Measurements from ENCODE around the gene TREML4. TPM values are rescaled to one million over a fixed set of nuclear protein-coding genes. Genes with fewer than 3 reads are reported as not detected.

Gene TREML4
- total and polyA plus RNA-seq, 2 donors (not counting 1 experiment from before 2014, with no cell fraction given), result 1.7 TPM; not detected in 1

GRCh38 chr6:41236276-41236675, 8.1 kb downstream of the TREML4 start:
- Mint-ChIP-seq H3K27me3 (peaks cover 28% of the 10 kb centered on the region), H3K27ac (no peak overlapping the region), H3K9me3 (ENCODE audit: insufficient read depth) (no peaks in the 10 kb centered on the region), H3K4me3 (no peak overlapping the region), H3K4me1 (peaks cover 8% of the 10 kb centered on the region)
- Histone ChIP-seq H3K4me1 (ENCODE audit: control insufficient read depth in 2 of 2, insufficient read depth in 2 of 2, low read length in 2 of 2) (peaks cover 0 to 7% of the 10 kb centered on the region in 2 donors), H3K9me3 (ENCODE audit: control extremely low read depth in 1 of 3, control insufficient read depth in 2 of 3, insufficient read depth in 1 of 3, low read length in 2 of 3) (peaks cover 0 to 3% (median 0%) of the 10 kb centered on the region in 3 donors), H3K4me3 (ENCODE audit: control extremely low read depth in 1 of 5, extremely low read depth in 1 of 5, insufficient read depth in 1 of 5, low read depth in 2 of 5, low read length in 4 of 5) (no peak overlapping the region), H4K20me1 (ENCODE audit: control insufficient read depth, insufficient read depth, low read length, poor library complexity, severe bottlenecking) (no peaks in the 10 kb centered on the region), H3K4me2 (replicated peaks; ENCODE audit: low read depth, low read length, poor library complexity, severe bottlenecking) (no peak overlapping the region), H3K9ac (ENCODE audit: low read length) (no peak overlapping the region), H3K27ac (ENCODE audit: low read length in 2 of 2) (no peak overlapping the region), H3K79me2 (ENCODE audit: control insufficient read depth, insufficient read depth, low read length) (no peaks in the 10 kb centered on the region), H3K36me3 (replicated peaks in 1 of 2; ENCODE audit: control extremely low read depth in 1 of 2, control insufficient read depth in 1 of 2, extremely low read depth in 1 of 2, insufficient read depth in 2 of 2, low read length in 1 of 2) (no peaks in the 10 kb centered on the region), H3K27me3 (replicated peaks in 1 of 4; ENCODE audit: control extremely low read depth in 1 of 4, control insufficient read depth in 3 of 4, insufficient read depth in 4 of 4, low read length in 3 of 4) (peaks cover 0 to 7% (median 7%) of the 10 kb centered on the region in 4 experiments), H2AFZ (ENCODE audit: insufficient read depth, low read depth, low read length, poor library complexity, severe bottlenecking) (no peak overlapping the region)
- TF ChIP-seq EZH2 (IDR thresholded peaks at IDR 0.05; ENCODE audit: borderline replicate concordance, insufficient read depth, low read depth, low read length, poor library complexity, severe bottlenecking) (no peak), CTCF (IDR thresholded peaks at IDR 0.05) (no peak)
- POLR2A ChIA-PET, result no interaction called here
- DNase-seq (no peak), ATAC-seq (ENCODE audit: low read depth) (no peak)
- 93% methylated on average over 4 of the region's 4 CpGs for WGBS (ENCODE audit: insufficient coverage)
- intact Hi-C loops (cut with micrococcal nuclease), result no loop called here
- CTCF ChIA-PET, result no interaction called here

- Histone ChIP-seq H3K4me3 (ENCODE audit: control extremely low read depth in 1 of 5, extremely low read depth in 1 of 5, insufficient read depth in 1 of 5, low read depth in 2 of 5, low read length in 4 of 5) (no peak overlapping the region), H3K4me1 (ENCODE audit: control insufficient read depth in 2 of 2, insufficient read depth in 2 of 2, low read length in 2 of 2) (peaks cover 0 to 7% of the 10 kb centered on the region in 2 donors), H2AFZ (ENCODE audit: insufficient read depth, low read depth, low read length, poor library complexity, severe bottlenecking) (no peak overlapping the region), H3K36me3 (replicated peaks in 1 of 2; ENCODE audit: control extremely low read depth in 1 of 2, control insufficient read depth in 1 of 2, extremely low read depth in 1 of 2, insufficient read depth in 2 of 2, low read length in 1 of 2) (no peaks in the 10 kb centered on the region), H3K79me2 (ENCODE audit: control insufficient read depth, insufficient read depth, low read length) (no peaks in the 10 kb centered on the region), H3K27ac (ENCODE audit: low read length in 2 of 2) (no peak overlapping the region), H3K4me2 (replicated peaks; ENCODE audit: low read depth, low read length, poor library complexity, severe bottlenecking) (no peak overlapping the region), H3K27me3 (replicated peaks in 1 of 4; ENCODE audit: control extremely low read depth in 1 of 4, control insufficient read depth in 3 of 4, insufficient read depth in 4 of 4, low read length in 3 of 4) (peaks cover 0 to 7% (median 7%) of the 10 kb centered on the region in 4 experiments), H4K20me1 (ENCODE audit: control insufficient read depth, insufficient read depth, low read length, poor library complexity, severe bottlenecking) (no peaks in the 10 kb centered on the region), H3K9me3 (ENCODE audit: control extremely low read depth in 1 of 3, control insufficient read depth in 2 of 3, insufficient read depth in 1 of 3, low read length in 2 of 3) (peaks cover 0 to 3% (median 0%) of the 10 kb centered on the region in 3 donors), H3K9ac (ENCODE audit: low read length) (no peak overlapping the region)
- Mint-ChIP-seq H3K4me1 (peaks cover 8% of the 10 kb centered on the region), H3K4me3 (no peak overlapping the region), H3K27me3 (peaks cover 33% of the 10 kb centered on the region), H3K9me3 (ENCODE audit: insufficient read depth) (no peaks in the 10 kb centered on the region), H3K27ac (no peak overlapping the region)
- POLR2A ChIA-PET, result no interaction called here
- WGBS (ENCODE audit: insufficient coverage), result 92% methylated on average over 5 of the region's 5 CpGs
- intact Hi-C loops (cut with micrococcal nuclease), result no loop called here
- TF ChIP-seq CTCF (IDR thresholded peaks at IDR 0.05) (no peak), EZH2 (IDR thresholded peaks at IDR 0.05; ENCODE audit: borderline replicate concordance, insufficient read depth, low read depth, low read length, poor library complexity, severe bottlenecking) (no peak)
- DNase-seq (no peak), ATAC-seq (ENCODE audit: low read depth) (no peak)
- CTCF ChIA-PET, result no interaction called here
Measured at GRCh38 chr6:41237128-41237527, 9.0 kb downstream of the TREML4 start.
